GM21381 (cell line): Measurements from ENCODE around the gene ELP2.

Experiments used
- ATAC-seq: cut with Tn5 transposase; IDR thresholded peaks from one replicate; pipeline ENCODE4 v1.9.1; 2021; ENCODE audit warnings: mild to moderate bottlenecking, moderate library complexity; ENCODE audit not compliant: unreplicated experiment

Gene ELP2

DNA sequence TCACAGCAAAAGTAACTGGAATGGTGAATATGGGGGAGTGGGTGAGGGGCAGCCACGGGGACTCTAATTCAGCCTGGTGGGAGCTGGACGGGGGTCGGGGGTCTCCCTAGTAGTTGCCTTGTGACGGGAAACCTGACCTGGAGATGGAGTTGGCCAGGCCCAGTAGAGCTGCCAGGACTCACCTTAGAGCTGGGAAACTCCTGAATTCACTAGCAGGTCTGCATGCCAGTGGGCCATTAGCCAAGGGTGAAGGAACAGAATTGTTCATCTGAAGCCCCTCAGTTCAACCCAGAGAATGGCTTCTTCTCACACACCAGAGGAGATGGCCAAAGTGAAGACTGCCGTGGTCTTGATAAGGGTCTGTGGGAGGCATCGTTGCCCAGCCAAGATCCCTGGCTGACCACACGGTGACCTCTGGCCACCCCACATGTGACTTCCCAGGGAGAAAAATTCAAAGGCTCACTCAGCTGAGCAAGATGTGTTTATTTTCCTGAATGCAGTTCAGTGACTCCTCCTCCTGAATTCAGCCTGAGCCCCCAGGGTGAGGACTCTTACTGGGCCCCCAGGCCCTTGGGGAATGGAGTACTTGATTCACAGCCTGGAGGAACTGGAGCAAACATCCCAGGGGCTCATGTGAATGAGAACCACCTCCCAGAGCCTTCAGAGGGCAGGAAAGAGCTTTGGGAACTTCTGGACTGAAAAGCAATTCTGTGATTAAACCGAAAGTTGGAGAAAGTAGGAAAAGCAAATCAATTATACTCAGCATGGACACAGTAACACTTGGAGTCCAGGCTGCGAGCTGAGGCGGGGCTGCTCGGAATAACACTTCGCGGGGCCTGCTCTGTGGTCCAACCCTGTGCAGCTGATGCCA, 82.8 kb downstream of the ELP2 start:
- no peak for ATAC-seq

- ATAC-seq, result no peak
Measured at GRCh38 chr18:36214811-36215210, 85.1 kb downstream of the ELP2 start.

DNA sequence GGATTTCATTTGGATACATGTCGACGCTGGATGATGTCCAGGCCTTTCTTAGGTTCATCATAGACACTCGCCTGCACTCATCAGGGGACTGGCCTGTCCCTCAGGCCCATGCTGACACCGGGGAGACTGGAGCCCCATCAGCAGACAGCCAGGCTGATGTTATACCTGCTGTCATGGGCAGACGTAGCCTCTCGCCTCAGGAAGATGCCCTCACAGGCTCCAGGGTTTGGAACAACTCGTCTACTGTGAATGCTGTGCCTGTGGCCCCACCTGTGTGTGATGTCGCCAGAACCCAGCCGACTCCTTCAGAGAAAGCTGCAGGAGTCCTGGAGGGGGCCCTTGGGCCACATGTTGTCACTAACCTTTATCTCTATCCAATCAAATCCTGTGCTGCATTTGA, 85.9 kb downstream of the ELP2 start:
- ATAC-seq, result no peak

- no peak for ATAC-seq
Measured at GRCh38 chr18:36217348-36217747, 87.6 kb downstream of the ELP2 start.

- ATAC-seq, result no peak
Measured at GRCh38 chr18:36229188-36229587, 99.5 kb downstream of the ELP2 start.
